HepG2 (cell line): ENCODE measurements around the gene IL11RA. TPM values are rescaled to one million over a fixed set of nuclear protein-coding genes. Genes with fewer than 3 reads are reported as not detected.
A peak's percentile ranks its signal among the peaks of the same experiment; 100 is the strongest.

Source experiments
- FIP1L1 ChIP-seq: fragments of 200-400 bp; formaldehyde crosslinking; IDR thresholded peaks from 2 replicates; pipeline ENCODE4 v1.6.1; 2018; ENCODE audit warnings: low read depth, mild to moderate bottlenecking, low read length, moderate library complexity, borderline replicate concordance; ENCODE audit not compliant: insufficient read depth
- GPN1 ChIP-seq: sonication (generic); formaldehyde crosslinking; IDR thresholded peaks from 2 replicates; pipeline ENCODE4 v1.5.1; 2020; ENCODE audit warnings: missing genetic modification reagents, borderline replicate concordance
- HMG20B ChIP-seq: conservative IDR thresholded peaks from 2 replicates; pipeline ENCODE4 v1.6.1; 2016; ENCODE audit warnings: missing genetic modification reagents, missing compliant biosample characterization
- KDM1A ChIP-seq: IDR thresholded peaks from 2 replicates; pipeline ENCODE4 v1.6.1; 2016; ENCODE audit warnings: missing compliant biosample characterization
- KLF16 ChIP-seq, 2 experiments: sonication (generic) in 1 of 2; formaldehyde crosslinking in 1 of 2; IDR thresholded peaks; 2 replicates each; pipeline versions ENCODE4 v1.6.1 to v1.8.0; 2016 to 2023; ENCODE audit warnings: missing genetic modification reagents in 2 of 2, missing compliant biosample characterization in 1 of 2
- NFKB2 ChIP-seq: sonication (generic); formaldehyde crosslinking; IDR thresholded peaks from 2 replicates; pipeline ENCODE4 v1.4.0; 2020; ENCODE audit warnings: missing genetic modification reagents, borderline replicate concordance
- SMC3 ChIP-seq: IDR thresholded peaks from 2 replicates; pipeline ENCODE4 v1.6.1; 2011; ENCODE audit warnings: low read length, improper control_type of control experiment
- TFE3 ChIP-seq: IDR thresholded peaks from 2 replicates; pipeline ENCODE4 v1.6.1; 2016
- ZBTB20 ChIP-seq: sonication (generic); formaldehyde crosslinking; IDR thresholded peaks from 2 replicates; pipeline ENCODE4 v1.8.1; 2023; ENCODE audit warnings: missing genetic modification reagents, low read depth, mild to moderate bottlenecking, borderline replicate concordance
- ZNF121 ChIP-seq: sonication (generic); formaldehyde crosslinking; IDR thresholded peaks from 2 replicates; pipeline ENCODE4 v1.5.0; 2020; ENCODE audit warnings: mild to moderate bottlenecking, missing genetic modification reagents
- ZNF230 ChIP-seq: sonication (generic); formaldehyde crosslinking; IDR thresholded peaks from 2 replicates; pipeline ENCODE4 v1.4.0; 2020; ENCODE audit warnings: mild to moderate bottlenecking, missing genetic modification reagents
- ZNF558 ChIP-seq: sonication (generic); formaldehyde crosslinking; IDR thresholded peaks from 2 replicates; pipeline ENCODE4 v1.9.0; 2022; ENCODE audit warnings: mild to moderate bottlenecking, missing genetic modification reagents, borderline replicate concordance
- ZNF569 ChIP-seq: sonication (generic); formaldehyde crosslinking; IDR thresholded peaks from 2 replicates; pipeline ENCODE4 v1.5.0; 2020; ENCODE audit warnings: mild to moderate bottlenecking, missing genetic modification reagents, moderate library complexity, borderline replicate concordance
- ZXDC ChIP-seq: sonication (generic); formaldehyde crosslinking; IDR thresholded peaks from 2 replicates; pipeline ENCODE4 v1.5.0; 2020; ENCODE audit warnings: mild to moderate bottlenecking, missing genetic modification reagents
- polyA plus RNA-seq, 8 experiments: library from polyadenylated mRNA; depleted of rRNA in 3 of 8; stranded (reverse) in 7 of 8; unstranded in 1 of 8; fragments of >200 nt; fragmentation: Illumina TruSeq in 4 of 8; extraction: Trizol in 4 of 8; gene quantifications; 2 replicates each; pipeline versions ENCODE4 v1.2.1 to v1.2.3, GENCODE V29; 2011 to 2016; ENCODE audit warnings: low read depth in 4 of 8, missing spikeins in 1 of 8, mixed read lengths in 1 of 8; ENCODE audit not compliant: insufficient read depth in 1 of 8
- total RNA-seq, 5 experiments: library from RNA; depleted of rRNA; stranded (reverse); fragments of >200 nt; fragmentation: Illumina TruSeq; extraction: Trizol; gene quantifications; 2 replicates each; pipeline ENCODE4 v1.2.3, GENCODE V29; 2016; ENCODE audit warnings: low read depth in 1 of 5
- TF ChIP-seq, protein P1 (sequence below): sonication (generic); formaldehyde crosslinking; IDR thresholded peaks from 2 replicates; pipeline ENCODE4 v1.8.0; 2022; ENCODE audit warnings: missing genetic modification reagents, mild to moderate bottlenecking, inconsistent platforms, borderline replicate concordance
- TF ChIP-seq, protein P2 (sequence below): sonication (generic); formaldehyde crosslinking; IDR thresholded peaks from 2 replicates; pipeline ENCODE4 v1.5.0; 2020; ENCODE audit warnings: missing genetic modification reagents
- TF ChIP-seq, protein P3 (sequence below): sonication (generic); formaldehyde crosslinking; IDR thresholded peaks from 2 replicates; pipeline ENCODE4 v1.8.0; 2022; ENCODE audit warnings: missing genetic modification reagents, low read depth, mild to moderate bottlenecking, borderline replicate concordance
- TF ChIP-seq, protein P4 (sequence below): sonication (generic); formaldehyde crosslinking; IDR thresholded peaks from 2 replicates; pipeline ENCODE4 v1.9.0; 2021; ENCODE audit warnings: missing genetic modification reagents, mild to moderate bottlenecking, borderline replicate concordance

Gene IL11RA
- total and polyA plus RNA-seq, 2 of the 13 experiments (the other 11 are each of a cell fraction or from before 2014, with no cell fraction given): 2.0 to 4.2 TPM

- no peak for TF ChIP-seq TFE3
- TF ChIP-seq, protein P1, sequence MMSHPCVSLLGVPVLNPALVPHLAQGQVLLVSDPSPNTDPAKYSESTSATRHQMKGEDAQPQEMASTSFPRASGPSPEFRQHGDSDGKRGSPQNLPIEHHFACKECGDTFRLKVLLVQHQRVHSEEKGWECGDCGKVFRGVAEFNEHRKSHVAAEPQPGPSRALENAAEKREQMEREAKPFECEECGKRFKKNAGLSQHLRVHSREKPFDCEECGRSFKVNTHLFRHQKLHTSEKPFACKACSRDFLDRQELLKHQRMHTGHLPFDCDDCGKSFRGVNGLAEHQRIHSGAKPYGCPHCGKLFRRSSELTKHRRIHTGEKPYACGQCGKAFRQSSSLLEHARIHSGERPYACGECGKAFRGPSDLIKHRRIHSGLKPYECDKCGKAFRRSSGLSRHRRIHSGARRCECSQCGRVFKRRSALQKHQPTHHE (CRISPR knock-in tag): no peak
- no peak for TF ChIP-seq ZNF230
- TF ChIP-seq ZXDC: no peak
- no peak for TF ChIP-seq NFKB2
- no peak for TF ChIP-seq ZNF558 (CRISPR knock-in tag)
- TF ChIP-seq, protein P2, sequence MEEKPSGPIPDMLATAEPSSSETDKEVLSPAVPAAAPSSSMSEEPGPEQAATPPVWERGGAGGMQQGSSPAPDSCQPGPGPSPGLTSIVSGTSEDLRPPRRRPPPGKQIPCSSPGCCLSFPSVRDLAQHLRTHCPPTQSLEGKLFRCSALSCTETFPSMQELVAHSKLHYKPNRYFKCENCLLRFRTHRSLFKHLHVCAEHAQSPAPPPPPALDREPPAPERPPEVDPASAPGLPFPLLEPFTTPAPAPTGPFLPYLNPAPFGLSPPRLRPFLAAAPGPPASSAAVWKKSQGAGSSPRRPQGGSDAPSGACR (CRISPR knock-in tag): no peak
- TF ChIP-seq ZBTB20 (CRISPR knock-in tag): no peak
- TF ChIP-seq KLF16 (CRISPR knock-in tag; IDR thresholded peaks at IDR 0.05): no peak
- TF ChIP-seq GPN1: no peak
- TF ChIP-seq, protein P3, sequence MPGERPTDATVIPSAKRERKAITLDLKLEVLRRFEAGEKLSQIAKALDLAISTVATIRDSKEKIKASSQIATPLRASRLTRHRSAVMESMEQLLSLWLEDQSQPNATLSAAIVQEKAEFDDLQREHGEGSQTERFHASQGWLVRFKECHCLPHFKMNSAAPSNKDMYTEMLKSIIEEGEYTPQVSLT (CRISPR knock-in tag): no peak
- no peak for TF ChIP-seq KDM1A (CRISPR knock-in tag)
- TF ChIP-seq ZNF121 (CRISPR knock-in tag): no peak
- TF ChIP-seq, protein P4, sequence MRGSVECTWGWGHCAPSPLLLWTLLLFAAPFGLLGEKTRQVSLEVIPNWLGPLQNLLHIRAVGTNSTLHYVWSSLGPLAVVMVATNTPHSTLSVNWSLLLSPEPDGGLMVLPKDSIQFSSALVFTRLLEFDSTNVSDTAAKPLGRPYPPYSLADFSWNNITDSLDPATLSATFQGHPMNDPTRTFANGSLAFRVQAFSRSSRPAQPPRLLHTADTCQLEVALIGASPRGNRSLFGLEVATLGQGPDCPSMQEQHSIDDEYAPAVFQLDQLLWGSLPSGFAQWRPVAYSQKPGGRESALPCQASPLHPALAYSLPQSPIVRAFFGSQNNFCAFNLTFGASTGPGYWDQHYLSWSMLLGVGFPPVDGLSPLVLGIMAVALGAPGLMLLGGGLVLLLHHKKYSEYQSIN (CRISPR knock-in tag): no peak
- peak; percentile 57 for TF ChIP-seq SMC3
- no peak for TF ChIP-seq HMG20B (CRISPR knock-in tag)
- TF ChIP-seq FIP1L1: no peak
- TF ChIP-seq ZNF569 (CRISPR knock-in tag): no peak
Measured at GRCh38 chr9:34612788-34613390, 39.1 kb upstream of the IL11RA start (continued).
